ENCODE results near the gene SP6. TPM values are rescaled to one million over a fixed set of nuclear protein-coding genes. Genes with fewer than 3 reads are reported as not detected.

SP6 gene
- total and polyA plus RNA-seq, 7 experiments from 2014 or later: 0.05 to 0.29 (median 0.19) TPM; not detected in 3

- no peak overlapping the region for H3K27ac Mint-ChIP-seq
- Histone ChIP-seq H3K9me3 (ENCODE audit: control insufficient read depth in 2 of 3, low read length in 3 of 3) (no peaks in the 10 kb centered on the region), H3K4me3 (ENCODE audit: low read length) (no peak overlapping the region), H3K4me1 (ENCODE audit: control insufficient read depth in 2 of 2, insufficient read depth in 2 of 2, low read length in 2 of 2) (no peaks in the 10 kb centered on the region), H3K27ac (ENCODE audit: low read depth, low read length) (no peak overlapping the region), H3K27me3 (ENCODE audit: control insufficient read depth in 2 of 2, insufficient read depth in 2 of 2, low read length in 2 of 2) (no peaks in the 10 kb centered on the region), H3K36me3 (ENCODE audit: control insufficient read depth in 2 of 3, insufficient read depth in 3 of 3, low read length in 3 of 3) (no peaks in the 10 kb centered on the region)
- no peaks in the 10 kb centered on the region for H3K9me3 Mint-ChIP-seq
- H3K36me3 Mint-ChIP-seq: no peaks in the 10 kb centered on the region
- ATAC-seq (no peak), DNase-seq (no peak)
- H3K4me3 Mint-ChIP-seq: no peak overlapping the region
- ChIA-PET CTCF (interaction anchor here (0.6 to 1.9 kb wide), 4 partner anchors 69 to 184 kb away, joined by 3 to 6 read pairs (median 4); partner anchors contain the start of gene TBX21), POLR2A (no interaction called here)
- H3K4me1 Mint-ChIP-seq: peaks cover 0 to 4% (median 0%) of the 10 kb centered on the region in 7 donors
- H3K27me3 Mint-ChIP-seq: peaks cover 0 to 9% (median 5%) of the 10 kb centered on the region in 5 donors
- intact Hi-C loops (cut with micrococcal nuclease): no loop called here
Measured at GRCh38 chr17:47801176-47801765, 49.7 kb downstream of the SP6 start.

- ATAC-seq (no peak), DNase-seq (no peak)
- no peaks in the 10 kb centered on the region for H3K9me3 ChIP-seq (ENCODE audit: control insufficient read depth in 2 of 3, low read length in 3 of 3)
- peaks cover 0 to 9% (median 6%) of the 10 kb centered on the region in 5 donors for H3K27me3 Mint-ChIP-seq
- H3K9me3 Mint-ChIP-seq: no peaks in the 10 kb centered on the region
- no peak overlapping the region for H3K27ac Mint-ChIP-seq
- H3K4me3 Mint-ChIP-seq: no peak overlapping the region
- no peak overlapping the region for H3K27ac ChIP-seq (ENCODE audit: low read depth, low read length)
- H3K36me3 ChIP-seq (ENCODE audit: control insufficient read depth in 2 of 3, insufficient read depth in 3 of 3, low read length in 3 of 3): no peaks in the 10 kb centered on the region
- CTCF ChIA-PET: no interaction called here
- no peaks in the 10 kb centered on the region for H3K36me3 Mint-ChIP-seq
- H3K4me1 ChIP-seq (ENCODE audit: control insufficient read depth in 2 of 2, insufficient read depth in 2 of 2, low read length in 2 of 2): no peaks in the 10 kb centered on the region
- POLR2A ChIA-PET: no interaction called here
- no peaks in the 10 kb centered on the region for H3K27me3 ChIP-seq (ENCODE audit: control insufficient read depth in 2 of 2, insufficient read depth in 2 of 2, low read length in 2 of 2)
- intact Hi-C loops (cut with micrococcal nuclease): no loop called here
- peaks cover 0 to 4% (median 0%) of the 10 kb centered on the region in 7 donors for H3K4me1 Mint-ChIP-seq
- no peak overlapping the region for H3K4me3 ChIP-seq (ENCODE audit: low read length)
Measured at GRCh38 chr17:47800686-47801085, 50.3 kb downstream of the SP6 start.

GRCh38 chr17:47797797-47798196 lies 53.2 kb downstream of the SP6 start:
- H3K9me3 ChIP-seq (ENCODE audit: control insufficient read depth in 2 of 3, low read length in 3 of 3): no peaks in the 10 kb centered on the region
- CTCF ChIA-PET: no interaction called here
- Mint-ChIP-seq H3K4me3 (no peak overlapping the region), H3K4me1 (peaks cover 0 to 4% (median 0%) of the 10 kb centered on the region in 7 donors), H3K27me3 (peaks cover 26 to 33% (median 27%) of the 10 kb centered on the region in 5 donors), H3K36me3 (no peaks in the 10 kb centered on the region), H3K9me3 (no peaks in the 10 kb centered on the region), H3K27ac (no peak overlapping the region)
- ATAC-seq (no peak), DNase-seq (no peak)
- no peaks in the 10 kb centered on the region for H3K27me3 ChIP-seq (ENCODE audit: control insufficient read depth in 2 of 2, insufficient read depth in 2 of 2, low read length in 2 of 2)
- H3K4me1 ChIP-seq (ENCODE audit: control insufficient read depth in 2 of 2, insufficient read depth in 2 of 2, low read length in 2 of 2): no peaks in the 10 kb centered on the region
- H3K4me3 ChIP-seq (ENCODE audit: low read length): no peak overlapping the region
- intact Hi-C loops (cut with micrococcal nuclease): no loop called here
- POLR2A ChIA-PET: no interaction called here
- H3K36me3 ChIP-seq (ENCODE audit: control insufficient read depth in 2 of 3, insufficient read depth in 3 of 3, low read length in 3 of 3): no peaks in the 10 kb centered on the region
- H3K27ac ChIP-seq (ENCODE audit: low read depth, low read length): no peak overlapping the region

Other genes with a start within 250 kb of the SP6 start
- 100 to 1,000 TPM; 185 to 465 (median 255) TPM for gene KPNB1, start 201.2 kb downstream of the SP6 start, total RNA-seq
- 10 to 100 TPM; 21.1 to 30.0 TPM for gene KPNB1, start 201.2 kb downstream of the SP6 start, polyA plus RNA-seq
- 10 to 100 TPM in 1 of 5 experiments, 1 to 10 TPM in 4; 1.9 to 13.3 (median 2.9) TPM for gene TBKBP1, start 157.0 kb downstream of the SP6 start, total RNA-seq
- gene TBKBP1, start 157.0 kb downstream of the SP6 start, polyA plus RNA-seq: under 1 TPM in 1 of 2 donors, not detected in 1; 0.08 TPM
- gene TBX21, start 117.9 kb downstream of the SP6 start, total RNA-seq: 10 to 100 TPM in 2 of 5 experiments, 1 to 10 TPM in 3; 1.3 to 38.6 (median 4.5) TPM
- under 1 TPM; 0.13 to 0.43 TPM for gene TBX21, start 117.9 kb downstream of the SP6 start, polyA plus RNA-seq
- 10 to 100 TPM; 36.6 to 46.1 (median 41.4) TPM for gene OSBPL7, start 29.4 kb downstream of the SP6 start, total RNA-seq
- 1 to 10 TPM; 4.0 to 6.3 TPM for gene OSBPL7, start 29.4 kb downstream of the SP6 start, polyA plus RNA-seq
- gene MRPL10, start 19.6 kb downstream of the SP6 start, total RNA-seq: 10 to 100 TPM; 33.6 to 51.2 (median 35.7) TPM
- 10 to 100 TPM; 36.5 to 44.0 TPM for gene MRPL10, start 19.6 kb downstream of the SP6 start, polyA plus RNA-seq
- gene LRRC46, start 19.5 kb downstream of the SP6 start, total RNA-seq: 1 to 10 TPM in 2 of 5 experiments, under 1 TPM in 3; 0.20 to 1.7 (median 0.66) TPM
- 1 to 10 TPM; 1.2 to 1.8 TPM for gene LRRC46, start 19.5 kb downstream of the SP6 start, polyA plus RNA-seq
- 10 to 100 TPM; 33.4 to 55.9 (median 41.4) TPM for gene SCRN2, start 9.9 kb downstream of the SP6 start, total RNA-seq
- 10 to 100 TPM; 27.5 to 34.8 TPM for gene SCRN2, start 9.9 kb downstream of the SP6 start, polyA plus RNA-seq
- gene SP2, start 45.1 kb upstream of the SP6 start, total RNA-seq: 10 to 100 TPM; 25.2 to 36.5 (median 30.8) TPM
- 10 to 100 TPM in 1 of 2 donors, 1 to 10 TPM in 1; 7.9 to 15.6 TPM for gene SP2, start 45.1 kb upstream of the SP6 start, polyA plus RNA-seq
- 10 to 100 TPM; 12.0 to 35.7 (median 14.1) TPM for gene PNPO, start 90.4 kb upstream of the SP6 start, total RNA-seq
- gene PNPO, start 90.4 kb upstream of the SP6 start, polyA plus RNA-seq: 10 to 100 TPM; 16.2 to 25.1 TPM
- not detected for gene PRR15L, start 106.7 kb upstream of the SP6 start, total RNA-seq
- under 1 TPM in 1 of 2 donors, not detected in 1; 0.32 TPM for gene PRR15L, start 106.7 kb upstream of the SP6 start, polyA plus RNA-seq
- gene CDK5RAP3, start 120.0 kb upstream of the SP6 start, total RNA-seq: 100 to 1,000 TPM; 238 to 349 (median 276) TPM
- gene CDK5RAP3, start 120.0 kb upstream of the SP6 start, polyA plus RNA-seq: 10 to 100 TPM; 72.4 to 86.8 TPM
- 1 to 10 TPM in 4 of 5 experiments, under 1 TPM in 1; 0.81 to 5.5 (median 1.9) TPM for gene COPZ2, start 186.6 kb upstream of the SP6 start, total RNA-seq
- under 1 TPM; 0.75 to 0.99 TPM for gene COPZ2, start 186.6 kb upstream of the SP6 start, polyA plus RNA-seq
- 10 to 100 TPM; 34.7 to 65.2 (median 49.2) TPM for gene NFE2L1, start 197.2 kb upstream of the SP6 start, total RNA-seq
- 10 to 100 TPM in 1 of 2 donors, 1 to 10 TPM in 1; 8.7 to 15.8 TPM for gene NFE2L1, start 197.2 kb upstream of the SP6 start, polyA plus RNA-seq